ENCODE data around the gene PIP5KL1. TPM values are rescaled to one million over a fixed set of nuclear protein-coding genes. Genes with fewer than 3 reads are reported as not detected.

The PIP5KL1 gene
- total RNA-seq, 4 donors from 2014 or later: 4.6 TPM; not detected in 3

DNA sequence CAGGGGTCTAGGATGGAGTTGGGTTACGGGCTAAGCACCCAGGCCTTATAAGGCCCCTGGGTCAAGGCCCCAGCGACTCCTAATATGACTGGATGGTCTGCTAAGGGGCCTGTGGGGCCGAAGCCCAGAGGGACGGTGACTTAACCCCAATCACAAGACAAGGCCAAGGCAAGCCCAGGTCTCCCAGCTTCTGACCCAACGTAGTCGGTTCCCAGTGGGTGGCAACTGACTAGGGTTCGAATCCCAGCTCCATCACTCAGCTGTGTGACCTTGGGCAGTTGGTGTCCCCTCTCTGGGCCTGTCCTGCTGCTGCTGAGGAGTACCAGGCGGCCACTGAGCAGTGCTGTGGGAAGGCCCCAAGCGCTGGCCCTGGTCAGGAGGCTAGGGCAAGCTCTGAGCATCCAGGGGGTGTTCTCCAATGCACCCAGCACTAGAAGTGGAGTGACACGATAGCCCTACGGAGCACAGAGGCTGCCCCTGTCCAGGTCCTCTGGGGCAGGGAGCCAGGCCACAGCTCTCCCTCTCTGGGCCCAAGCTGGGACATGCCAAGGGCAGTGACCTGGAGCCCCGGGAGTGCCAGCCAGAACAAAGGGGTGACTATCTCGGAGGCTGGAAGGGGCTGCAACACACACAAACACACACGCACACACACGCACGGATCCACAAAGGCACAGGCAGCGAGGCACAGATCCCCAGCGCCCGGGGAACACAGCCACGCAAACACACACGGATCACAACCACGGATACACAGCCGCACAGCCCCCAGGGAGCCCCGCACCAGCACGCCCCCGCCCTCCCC is 53.6 kb downstream of the PIP5KL1 start:
- 51% methylated on average over 14 of the region's 26 CpGs; no CpG with 5 or more reads in 1 of the 2 donors for WGBS, 2 donors (ENCODE audit: low coverage in 1 of 2)
- H3K4me1 ChIP-seq: peaks cover 37 to 44% (median 40%) of the 10 kb centered on the region in 4 donors
- peak overlapping the region; percentile 44 to 73 (median 54) for H3K4me3 ChIP-seq
- in situ Hi-C loops (cut with MboI; ENCODE audit: low pct_ligation_motif_present in 1 of 4, low pct_unique_long_range_greater_than_20kb in 1 of 4, low sequenced_read_pairs in 3 of 4) (no loop called here), intact Hi-C loops (cut with DNase I; ENCODE audit: low total_unique reads) (no loop called here)
- H3K36me3 ChIP-seq: no peaks in the 10 kb centered on the region
- H3K27me3 ChIP-seq: no peaks in the 10 kb centered on the region
- H3K27ac ChIP-seq: peak overlapping the region; percentile 44 to 90 (median 80)
- TF ChIP-seq EP300 (IDR thresholded peaks at IDR 0.05; ENCODE audit: low read depth) (no peak), POLR2AphosphoS5 (IDR thresholded peaks at IDR 0.05) (no peak), POLR2A (IDR thresholded peaks at IDR 0.05) (no peak)
- TF ChIP-seq, protein P1, sequence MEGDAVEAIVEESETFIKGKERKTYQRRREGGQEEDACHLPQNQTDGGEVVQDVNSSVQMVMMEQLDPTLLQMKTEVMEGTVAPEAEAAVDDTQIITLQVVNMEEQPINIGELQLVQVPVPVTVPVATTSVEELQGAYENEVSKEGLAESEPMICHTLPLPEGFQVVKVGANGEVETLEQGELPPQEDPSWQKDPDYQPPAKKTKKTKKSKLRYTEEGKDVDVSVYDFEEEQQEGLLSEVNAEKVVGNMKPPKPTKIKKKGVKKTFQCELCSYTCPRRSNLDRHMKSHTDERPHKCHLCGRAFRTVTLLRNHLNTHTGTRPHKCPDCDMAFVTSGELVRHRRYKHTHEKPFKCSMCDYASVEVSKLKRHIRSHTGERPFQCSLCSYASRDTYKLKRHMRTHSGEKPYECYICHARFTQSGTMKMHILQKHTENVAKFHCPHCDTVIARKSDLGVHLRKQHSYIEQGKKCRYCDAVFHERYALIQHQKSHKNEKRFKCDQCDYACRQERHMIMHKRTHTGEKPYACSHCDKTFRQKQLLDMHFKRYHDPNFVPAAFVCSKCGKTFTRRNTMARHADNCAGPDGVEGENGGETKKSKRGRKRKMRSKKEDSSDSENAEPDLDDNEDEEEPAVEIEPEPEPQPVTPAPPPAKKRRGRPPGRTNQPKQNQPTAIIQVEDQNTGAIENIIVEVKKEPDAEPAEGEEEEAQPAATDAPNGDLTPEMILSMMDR (IDR thresholded peaks at IDR 0.05): no peak
- H3K9me3 ChIP-seq: no peaks in the 10 kb centered on the region
- DNase-seq: no peak

DNA sequence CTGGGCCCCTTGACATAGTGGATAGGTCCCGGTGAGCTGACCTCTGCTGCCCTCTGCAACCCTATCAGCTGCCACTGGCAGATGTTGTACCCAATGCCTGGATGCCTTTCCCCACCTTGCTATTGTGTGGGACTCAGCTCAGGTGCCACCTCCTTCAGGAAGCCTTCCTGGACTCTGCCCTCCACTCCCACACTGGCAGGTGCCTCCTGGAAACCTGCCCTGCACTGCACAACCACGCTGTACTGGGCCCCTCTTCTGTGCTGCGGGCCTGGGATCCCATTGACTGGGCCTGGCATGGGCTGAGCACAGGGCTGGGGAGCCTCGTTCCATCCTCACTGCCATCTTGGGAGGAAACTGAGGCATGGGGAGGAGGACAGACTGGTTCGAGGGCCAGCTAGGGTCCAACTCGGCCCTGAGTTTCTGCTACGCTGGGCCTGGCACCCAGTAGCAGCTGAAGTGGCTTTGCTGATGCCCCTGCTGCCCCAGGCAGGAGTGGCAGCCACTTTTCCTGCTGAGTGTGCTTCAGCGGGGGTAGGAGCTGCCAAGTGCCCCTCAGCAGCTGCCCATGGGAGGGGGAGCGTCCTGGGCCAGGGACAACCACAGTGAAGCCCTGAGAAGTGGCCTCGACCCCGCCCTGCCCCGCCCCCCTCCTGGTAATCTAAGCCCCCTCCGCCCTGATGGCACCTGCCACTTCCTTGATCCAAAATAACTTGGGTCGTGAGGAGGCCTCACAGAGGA is 54.4 kb downstream of the PIP5KL1 start:
- 69% methylated on average over 13 of the region's 14 CpGs; no CpG with 5 or more reads in 1 of the 2 donors for WGBS, 2 donors (ENCODE audit: low coverage in 1 of 2)
- Histone ChIP-seq H3K36me3 (no peaks in the 10 kb centered on the region), H3K4me1 (peaks cover 37 to 44% (median 40%) of the 10 kb centered on the region in 4 donors), H3K4me3 (no peak overlapping the region), H3K27ac (peak overlapping the region; percentile 44 to 90 (median 80)), H3K27me3 (no peaks in the 10 kb centered on the region), H3K9me3 (no peaks in the 10 kb centered on the region)
- TF ChIP-seq POLR2A (IDR thresholded peaks at IDR 0.05): no peak
- in situ Hi-C loops (cut with MboI; ENCODE audit: low pct_ligation_motif_present in 1 of 4, low pct_unique_long_range_greater_than_20kb in 1 of 4, low sequenced_read_pairs in 3 of 4): no loop called here
- peak; percentile 42 for DNase-seq
- intact Hi-C loops (cut with DNase I; ENCODE audit: low total_unique reads): no loop called here

DNA sequence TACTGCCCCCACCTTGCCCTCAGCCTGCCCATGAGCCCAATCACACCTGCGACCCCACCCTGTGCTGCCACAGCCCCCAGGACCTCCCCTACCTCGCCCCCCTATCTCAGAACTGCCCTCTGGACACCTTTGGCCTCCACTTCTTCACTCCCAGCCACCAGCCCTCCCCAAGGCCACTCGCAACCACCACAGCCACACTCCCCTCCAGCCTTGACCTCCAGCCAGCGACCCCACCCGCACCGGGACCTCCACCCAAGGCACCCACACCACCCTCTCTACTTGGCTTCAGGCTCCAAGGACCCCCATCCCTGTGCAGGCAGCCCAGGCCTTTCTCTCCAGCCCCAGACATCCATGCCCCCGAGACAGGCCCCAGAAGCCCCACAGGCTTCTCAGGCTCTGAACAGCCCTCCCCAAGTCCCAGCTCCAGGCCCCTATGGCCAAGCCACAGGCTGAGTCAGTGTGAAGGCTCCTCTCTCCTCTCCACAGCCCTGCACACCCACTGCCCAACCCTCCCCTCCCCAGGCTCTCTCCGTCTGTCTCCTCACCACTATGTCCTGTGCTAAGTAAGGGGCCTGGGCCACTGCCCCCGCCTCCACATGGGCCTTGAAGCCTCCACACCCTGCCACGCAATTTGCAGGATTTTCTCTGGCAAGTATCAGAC is 55.1 kb downstream of the PIP5KL1 start:
- TF ChIP-seq, protein P1 (IDR thresholded peaks at IDR 0.05): no peak
- TF ChIP-seq EP300 (IDR thresholded peaks at IDR 0.05; ENCODE audit: low read depth): no peak
- no peak for TF ChIP-seq POLR2A (IDR thresholded peaks at IDR 0.05)
- Histone ChIP-seq H3K9me3 (no peaks in the 10 kb centered on the region), H3K4me3 (no peak overlapping the region), H3K4me1 (peaks cover 37 to 44% (median 40%) of the 10 kb centered on the region in 4 donors), H3K27ac (peak overlapping the region in 3 of 4 donors; percentile 78 to 90 (median 81)), H3K27me3 (no peaks in the 10 kb centered on the region), H3K36me3 (no peaks in the 10 kb centered on the region)
- intact Hi-C loops (cut with DNase I; ENCODE audit: low total_unique reads) (no loop called here), in situ Hi-C loops (cut with MboI; ENCODE audit: low pct_ligation_motif_present in 1 of 4, low pct_unique_long_range_greater_than_20kb in 1 of 4, low sequenced_read_pairs in 3 of 4) (no loop called here)
- 83 to 85% methylated on average over 4 to 10 of the region's 10 CpGs for WGBS, 2 donors (ENCODE audit: low coverage in 1 of 2)
- no peak for DNase-seq

DNA sequence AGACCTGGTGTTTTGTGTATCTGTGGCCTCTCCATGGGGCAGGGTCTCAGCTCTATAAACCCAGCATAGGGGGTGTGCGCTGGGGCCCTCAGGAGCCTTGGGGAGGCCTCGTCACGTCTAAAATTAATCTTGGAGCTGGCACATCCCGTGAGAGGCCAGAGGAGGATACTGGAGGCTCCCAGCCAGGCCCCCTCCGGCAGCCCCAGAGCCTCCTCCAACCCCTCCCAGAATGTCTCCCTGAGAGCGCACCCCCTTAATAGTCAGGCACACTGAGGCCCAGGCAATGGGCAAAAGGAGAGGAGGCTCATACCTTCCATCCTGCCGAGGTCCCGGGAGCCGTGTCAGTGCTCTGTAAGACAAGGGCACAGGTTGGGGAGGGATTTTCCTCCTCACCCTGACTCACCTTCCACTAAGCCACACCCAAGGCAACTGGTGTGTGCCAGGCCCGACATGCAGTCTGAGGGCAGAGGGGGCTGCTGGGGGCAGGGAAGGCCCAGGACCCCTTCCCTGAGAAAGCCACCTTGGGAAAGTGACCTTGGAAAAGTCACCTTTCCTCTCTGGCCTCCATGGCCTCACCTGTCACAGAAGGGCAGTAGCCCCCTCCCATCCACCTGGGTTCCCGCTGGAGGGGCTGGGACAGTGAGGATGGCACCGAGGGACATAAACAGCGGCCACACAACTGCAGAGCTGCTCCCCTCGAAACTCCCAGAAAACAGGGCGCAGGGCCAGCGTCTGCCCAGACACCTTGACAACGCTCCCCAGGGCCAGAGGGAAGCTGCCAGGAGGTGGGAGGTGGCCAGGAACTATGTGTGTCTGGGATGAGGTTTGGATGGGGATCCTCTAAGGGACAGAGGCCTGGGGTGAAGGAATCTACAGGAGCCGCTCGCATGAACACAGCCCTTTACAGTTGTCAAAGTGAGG is 56.0 kb downstream of the PIP5KL1 start:
- in situ Hi-C loops (cut with MboI; ENCODE audit: low pct_ligation_motif_present in 1 of 4, low pct_unique_long_range_greater_than_20kb in 1 of 4, low sequenced_read_pairs in 3 of 4): no loop called here
- intact Hi-C loops (cut with DNase I; ENCODE audit: low total_unique reads): loop anchor here (5.0 kb wide), 1 partner anchor 282 kb away; no protein-coding TSS in a partner anchor
- Histone ChIP-seq H3K4me3 (no peak overlapping the region), H3K4me1 (peaks cover 37 to 44% (median 40%) of the 10 kb centered on the region in 4 donors), H3K27me3 (no peaks in the 10 kb centered on the region), H3K27ac (peak overlapping the region in 2 of 4 donors; percentile 15 to 90), H3K36me3 (no peaks in the 10 kb centered on the region), H3K9me3 (no peaks in the 10 kb centered on the region)
- TF ChIP-seq POLR2A (IDR thresholded peaks at IDR 0.05): no peak
- TF ChIP-seq EP300 (IDR thresholded peaks at IDR 0.05; ENCODE audit: low read depth): no peak
- WGBS, 2 donors (ENCODE audit: low coverage in 1 of 2): 82 to 83% methylated on average over 5 to 19 of the region's 19 CpGs
- no peak for DNase-seq
